HG02970 (cell line): ENCODE measurements around the gene KCNQ5.
"Not testable (repeated sequence)": the region's sequence is repeated elsewhere in the genome, so short reads cannot be mapped to it uniquely, and the experiment has no call there.

Experiments used
- ATAC-seq: cut with Tn5 transposase; IDR thresholded peaks from one replicate; pipeline ENCODE4 v1.9.1; 2021; ENCODE audit warnings: mild to moderate bottlenecking, moderate library complexity, moderate number of reproducible peaks; ENCODE audit not compliant: unreplicated experiment, low FRiP score

KCNQ5 gene

DNA sequence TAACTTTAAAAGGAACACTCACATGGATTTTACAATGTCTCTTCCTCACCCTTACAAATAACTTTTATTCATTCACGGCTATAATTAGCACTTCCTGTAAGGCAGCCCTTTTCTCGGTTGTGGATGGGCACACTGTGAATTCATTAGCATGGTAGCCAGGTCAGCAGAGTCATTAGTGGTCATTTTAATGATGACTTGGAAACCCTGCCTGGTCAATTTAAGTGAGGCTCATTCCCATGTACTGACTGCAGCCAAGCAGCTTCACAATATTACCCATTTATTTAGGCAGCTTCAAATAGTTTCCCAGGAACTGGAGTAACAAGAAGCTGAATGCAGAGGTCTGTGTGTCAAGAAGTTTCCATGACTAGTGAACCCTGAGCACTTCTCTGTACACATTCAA is 354.6 kb downstream of the KCNQ5 start:
- no peak for ATAC-seq

DNA sequence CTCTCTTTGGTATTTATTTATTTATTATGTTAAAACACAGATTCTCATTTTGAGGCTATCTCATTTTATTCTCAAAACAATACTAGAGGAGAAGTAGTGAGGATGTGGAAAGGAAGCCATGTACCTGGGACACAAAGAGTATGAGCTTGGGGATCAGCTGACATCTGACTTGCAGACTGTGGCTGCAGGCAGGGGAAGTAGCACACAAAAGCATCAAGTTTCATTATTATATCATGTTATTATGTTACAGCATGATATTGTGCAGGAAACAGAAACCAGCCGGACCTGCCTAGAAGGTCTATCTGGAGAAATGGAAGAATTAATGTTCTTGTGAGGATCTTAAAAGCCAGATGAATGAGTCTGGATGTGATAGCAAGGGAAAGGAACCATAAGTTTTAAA is 355.2 kb downstream of the KCNQ5 start:
- no peak for ATAC-seq

DNA sequence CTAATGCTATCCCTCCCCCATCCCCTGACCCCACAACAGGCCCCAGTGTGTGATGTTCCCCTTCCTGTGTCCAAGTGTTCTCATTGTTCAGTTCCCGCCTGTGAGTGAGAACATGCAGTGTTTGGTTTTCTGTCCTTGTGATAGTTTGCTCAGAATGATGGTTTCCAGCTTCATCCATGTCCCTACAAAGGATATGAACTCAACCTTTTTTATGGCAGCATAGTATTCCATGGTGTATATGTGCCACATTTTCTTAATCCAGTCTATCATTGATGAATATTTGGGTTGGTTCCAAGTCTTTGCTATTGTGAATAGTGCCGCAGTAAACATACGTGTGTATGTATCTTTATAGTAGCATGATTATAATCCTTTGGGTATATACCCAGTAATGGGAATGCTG is 356.9 kb downstream of the KCNQ5 start:
- ATAC-seq: not testable (repeated sequence)

DNA sequence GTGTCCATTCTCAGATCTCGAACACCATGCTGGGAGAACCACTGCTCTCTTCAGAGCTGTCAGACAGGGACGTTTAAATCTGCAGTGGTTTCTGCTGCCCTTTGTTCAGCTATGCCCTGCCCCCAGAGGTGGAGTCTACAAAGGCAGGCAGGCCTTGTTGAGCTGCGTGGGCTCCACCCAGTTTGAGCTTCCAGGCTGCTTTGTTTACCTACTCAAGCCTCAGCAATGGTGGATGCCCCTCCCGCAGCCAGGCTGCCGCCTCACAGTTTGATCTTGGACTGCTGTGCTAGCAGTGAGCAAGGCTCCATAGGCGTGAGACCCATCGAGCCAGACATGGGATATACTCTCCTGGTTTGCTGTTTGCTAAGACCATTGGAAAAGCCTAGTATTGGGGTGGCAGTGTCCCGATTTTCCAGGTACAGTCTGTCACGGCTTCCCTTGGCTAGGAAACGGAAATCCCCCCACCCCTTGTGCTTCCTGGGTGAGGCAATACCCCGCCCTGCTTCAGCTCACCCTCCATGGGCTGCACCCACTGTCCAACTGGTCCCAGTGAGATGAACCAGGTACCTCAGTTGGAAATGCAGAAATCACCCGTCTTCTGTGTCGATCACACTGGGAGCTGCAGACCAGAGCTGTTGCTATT is 362.4 kb downstream of the KCNQ5 start:
- not testable (repeated sequence) for ATAC-seq

DNA sequence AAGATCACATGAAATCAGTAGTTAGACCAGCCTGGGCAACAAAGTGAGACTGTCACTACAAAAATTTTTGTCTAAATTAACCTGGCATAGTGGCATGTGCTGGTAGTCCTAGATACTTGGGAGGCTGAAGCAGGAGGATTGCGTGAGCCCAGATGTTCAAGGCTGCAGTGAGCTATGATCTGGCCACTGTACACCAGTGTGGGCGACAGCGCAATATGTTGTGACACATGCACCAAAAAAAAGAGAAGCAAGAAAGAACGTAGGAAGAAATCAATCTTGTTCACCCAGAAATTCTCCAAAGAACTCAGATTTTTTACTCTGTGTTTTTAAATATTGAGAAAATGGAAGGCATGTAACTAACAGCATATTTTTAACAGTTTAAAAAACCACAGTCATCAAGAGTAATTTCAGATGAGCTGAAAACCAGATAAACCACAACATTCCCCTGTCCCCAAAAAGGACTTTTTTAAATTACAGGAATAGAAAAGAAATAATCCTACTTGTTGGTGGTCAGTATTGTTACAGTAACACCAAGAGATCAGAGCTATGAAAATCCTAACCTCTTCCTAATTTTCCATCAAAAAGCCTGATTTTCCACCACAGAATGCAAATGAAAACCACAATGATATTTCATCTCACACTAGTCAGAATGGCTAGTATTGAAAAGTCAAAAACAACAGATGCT is 363.3 kb downstream of the KCNQ5 start:
- ATAC-seq: no peak

DNA sequence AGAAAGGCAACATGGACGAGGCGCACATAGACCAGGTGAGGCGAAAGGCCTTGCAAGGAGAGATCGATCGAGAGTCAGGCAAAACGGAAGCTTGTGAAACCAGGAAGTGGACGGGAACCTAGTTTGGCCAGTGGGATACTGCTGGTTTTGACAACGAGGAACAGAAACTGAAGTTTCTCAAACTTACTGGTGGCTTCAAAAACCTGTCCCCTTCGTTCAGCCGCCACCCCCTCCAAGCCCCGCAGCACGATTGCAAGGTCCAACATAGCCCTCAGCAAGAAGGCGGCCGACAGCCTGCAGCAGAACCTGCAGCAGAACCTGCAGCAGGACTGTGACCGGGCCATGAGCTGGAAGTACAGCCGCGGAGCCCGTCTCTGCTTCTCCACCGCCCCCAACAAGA is 365.4 kb downstream of the KCNQ5 start:
- ATAC-seq: no peak

DNA sequence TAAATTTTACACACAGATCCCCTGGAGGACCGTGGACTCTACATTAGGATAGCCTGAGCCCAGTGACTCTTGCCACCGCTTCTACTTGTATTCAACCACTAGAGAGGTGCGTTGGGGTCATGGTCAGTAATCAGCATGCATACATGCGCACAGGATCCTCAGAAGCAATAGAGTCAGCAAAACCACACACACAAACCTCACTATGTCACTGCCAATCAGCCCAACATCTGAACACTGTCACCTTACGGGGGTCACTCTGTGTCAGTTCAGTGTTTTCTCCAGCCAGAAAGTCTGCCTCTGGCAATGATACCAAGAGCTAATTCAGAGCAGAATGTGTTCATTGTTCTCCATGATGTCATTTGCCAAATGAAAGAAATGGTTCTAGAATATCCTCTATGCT is 378.1 kb downstream of the KCNQ5 start:
- ATAC-seq: no peak

DNA sequence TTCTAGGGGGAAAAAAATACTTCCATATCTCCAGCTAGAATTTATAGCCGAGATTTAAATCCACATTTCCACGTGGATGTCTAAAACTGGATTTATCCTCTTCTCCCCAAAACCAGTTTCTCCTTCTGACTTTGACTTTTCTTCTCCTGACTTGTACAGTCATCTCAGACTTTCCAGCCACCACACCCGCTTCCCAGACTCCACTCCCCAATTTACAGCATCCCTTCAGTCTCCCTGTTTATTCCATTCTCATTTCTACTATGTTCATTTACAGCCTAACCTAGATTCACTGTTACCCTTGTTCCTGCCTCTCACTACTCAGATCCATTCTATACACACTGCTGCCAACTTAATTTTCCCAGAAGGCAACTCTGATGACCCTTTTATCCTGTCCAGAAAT is 378.6 kb downstream of the KCNQ5 start:
- no peak for ATAC-seq

DNA sequence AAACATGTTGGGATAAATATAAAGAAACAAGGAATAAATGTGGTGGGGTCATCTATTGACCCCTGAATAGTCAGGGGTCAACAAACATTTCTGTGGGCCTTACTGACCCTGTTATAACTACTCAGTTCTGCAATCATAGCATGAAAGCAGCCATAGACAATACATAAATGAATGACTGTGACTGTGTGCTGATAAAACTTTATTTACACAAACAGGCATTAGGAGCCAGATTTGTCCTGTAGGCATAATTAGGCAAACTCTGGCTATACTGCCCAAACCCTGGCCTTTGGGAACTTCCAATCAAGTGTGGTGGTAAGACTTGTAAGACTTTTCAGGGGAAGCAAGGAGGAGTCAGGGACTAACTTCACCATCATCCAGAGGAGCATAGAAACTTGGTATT is 380.7 kb downstream of the KCNQ5 start:
- ATAC-seq: no peak

DNA sequence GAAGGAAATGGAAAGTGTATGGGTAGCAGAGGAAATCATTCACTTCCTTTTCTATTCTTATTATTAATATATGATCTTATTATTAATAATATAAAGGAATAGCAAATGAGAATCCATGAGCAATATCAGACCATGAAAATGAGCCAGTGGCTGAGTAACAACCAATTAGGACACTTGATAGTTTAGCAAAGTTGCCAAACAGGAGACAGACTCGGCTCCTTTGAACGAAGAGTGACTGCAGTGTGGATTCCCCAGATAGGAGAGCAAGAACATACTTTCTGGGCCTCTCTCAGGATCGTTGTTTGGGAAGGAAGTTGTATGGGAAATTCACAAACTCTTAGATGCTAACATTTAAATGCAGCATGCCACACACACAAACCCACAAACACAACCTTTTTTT is 381.4 kb downstream of the KCNQ5 start:
- no peak for ATAC-seq

DNA sequence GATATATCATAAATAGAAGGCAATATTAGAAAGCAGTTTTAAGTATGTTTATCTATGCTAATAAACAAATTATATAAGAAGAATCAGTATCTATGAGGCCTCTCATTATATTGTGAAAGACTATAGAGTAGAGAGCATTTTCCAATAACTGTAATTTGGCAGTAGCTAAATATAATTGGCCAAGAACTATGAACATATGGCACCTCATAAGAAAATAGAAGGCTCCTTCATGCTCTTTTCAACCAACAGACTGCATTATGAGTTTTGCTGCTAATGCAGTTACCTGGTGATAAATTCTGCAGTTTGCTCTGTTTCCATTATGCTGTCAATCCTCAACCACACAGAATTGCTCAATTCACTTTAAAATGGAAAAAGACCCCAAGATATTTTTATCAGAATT is 382.4 kb downstream of the KCNQ5 start:
- no peak for ATAC-seq

DNA sequence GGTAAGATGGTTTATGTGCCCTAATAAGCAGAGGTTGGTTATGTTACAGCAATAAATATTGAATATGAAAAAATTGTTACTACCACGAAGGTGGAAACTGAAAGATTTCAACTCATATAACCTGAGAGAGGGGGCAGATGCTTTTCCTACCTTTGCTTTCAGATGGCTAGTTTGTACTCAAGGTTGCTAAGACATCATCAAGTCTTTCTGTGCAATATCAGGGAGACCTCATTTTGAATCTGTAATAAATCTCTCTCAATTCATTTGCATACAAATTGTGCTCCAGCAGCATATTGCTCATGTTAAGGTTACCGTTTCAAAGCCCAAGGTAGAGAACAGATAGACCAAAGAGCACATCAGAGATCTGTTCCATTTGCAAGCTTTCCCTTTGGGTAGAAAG is 383.0 kb downstream of the KCNQ5 start:
- no peak for ATAC-seq

DNA sequence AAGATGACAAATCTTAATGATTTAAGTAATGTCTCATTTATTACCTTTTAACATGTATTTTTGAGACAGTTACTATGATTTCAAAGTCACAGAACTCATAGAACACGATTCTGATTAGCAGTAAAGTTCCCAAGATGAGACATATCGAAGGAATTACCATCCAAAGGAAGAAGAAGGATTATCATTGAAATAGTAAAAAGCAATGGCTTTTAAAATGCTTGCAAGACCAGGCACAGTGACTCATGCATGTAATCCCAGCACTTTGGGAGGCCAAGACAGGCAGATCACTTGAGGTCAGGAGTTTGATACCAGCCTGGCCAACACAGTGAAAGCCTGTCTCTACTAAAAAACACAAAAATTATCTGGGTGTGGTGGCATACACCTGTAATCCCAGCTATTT is 384.3 kb downstream of the KCNQ5 start:
- no peak for ATAC-seq

DNA sequence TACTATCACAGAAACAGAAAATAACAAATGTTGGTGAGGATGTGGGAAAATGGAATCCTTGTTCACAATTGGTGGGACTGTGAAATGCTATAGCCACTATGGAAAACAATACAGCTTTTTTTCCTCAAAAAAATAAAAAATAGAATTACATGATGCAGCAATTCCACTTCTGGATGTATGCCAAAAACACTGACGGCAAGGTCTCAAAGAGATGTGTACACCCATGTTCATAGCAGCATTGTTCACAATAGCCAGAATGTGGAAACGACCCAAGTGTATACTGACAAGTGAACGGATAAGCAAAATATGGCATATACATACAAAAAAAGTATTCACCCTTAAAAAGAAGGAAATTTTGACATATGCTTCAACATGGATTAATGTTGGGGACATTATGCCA is 390.1 kb downstream of the KCNQ5 start:
- no peak for ATAC-seq

DNA sequence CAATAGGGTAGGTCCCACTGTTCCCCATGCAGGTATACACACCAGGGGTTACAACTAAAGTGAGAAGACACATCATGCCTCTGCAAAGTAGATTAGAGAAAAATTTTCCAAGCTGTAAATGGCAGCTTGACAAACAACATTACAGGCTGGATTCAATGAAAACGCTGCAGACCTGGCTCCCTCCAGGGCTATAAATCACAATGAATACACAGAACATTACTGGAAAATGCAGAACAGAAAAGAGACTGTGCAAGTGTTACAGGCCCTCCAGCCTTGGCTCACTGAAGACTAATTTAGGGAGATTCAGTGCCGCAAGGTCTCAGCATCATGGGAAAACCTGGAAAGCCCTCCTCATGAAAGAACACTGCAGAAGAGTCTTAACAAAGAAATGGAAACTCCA is 395.6 kb downstream of the KCNQ5 start:
- ATAC-seq: no peak

DNA sequence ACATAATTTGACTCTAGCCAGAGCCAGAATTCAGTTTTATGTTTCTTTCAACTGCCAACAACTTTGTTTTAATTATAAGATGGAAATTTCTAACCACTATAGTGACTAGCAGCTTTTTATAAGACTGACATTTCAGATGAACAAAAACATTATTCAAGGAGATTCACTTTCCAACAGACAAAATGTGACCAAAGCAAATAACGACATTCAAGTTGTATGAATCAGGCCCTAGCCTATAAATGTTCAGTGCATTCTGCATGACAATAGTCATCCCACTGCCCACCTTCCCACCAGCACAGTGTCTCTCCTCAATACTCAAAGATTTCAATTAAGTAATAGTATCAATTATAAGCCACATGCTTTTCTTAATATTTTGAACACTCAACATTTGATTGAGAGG is 402.7 kb downstream of the KCNQ5 start:
- no peak for ATAC-seq

DNA sequence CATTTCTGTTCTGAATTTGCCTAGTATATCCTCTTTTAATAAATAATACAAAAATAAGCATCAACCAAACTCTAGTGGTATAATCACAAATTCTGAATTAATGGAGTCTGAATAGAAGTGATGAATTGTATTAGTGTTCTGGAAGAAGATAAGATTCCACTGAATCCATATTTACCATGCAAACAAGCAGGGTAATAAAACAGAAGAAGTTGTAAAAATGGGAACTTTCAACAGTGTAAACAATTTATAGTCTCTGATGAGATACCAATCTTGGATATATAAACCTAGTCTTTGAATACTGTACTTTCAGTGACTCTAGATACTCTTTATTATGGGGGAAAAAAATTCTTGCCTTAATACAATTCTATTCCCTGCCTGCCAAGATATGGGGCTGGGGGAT is 405.8 kb downstream of the KCNQ5 start:
- ATAC-seq: no peak

DNA sequence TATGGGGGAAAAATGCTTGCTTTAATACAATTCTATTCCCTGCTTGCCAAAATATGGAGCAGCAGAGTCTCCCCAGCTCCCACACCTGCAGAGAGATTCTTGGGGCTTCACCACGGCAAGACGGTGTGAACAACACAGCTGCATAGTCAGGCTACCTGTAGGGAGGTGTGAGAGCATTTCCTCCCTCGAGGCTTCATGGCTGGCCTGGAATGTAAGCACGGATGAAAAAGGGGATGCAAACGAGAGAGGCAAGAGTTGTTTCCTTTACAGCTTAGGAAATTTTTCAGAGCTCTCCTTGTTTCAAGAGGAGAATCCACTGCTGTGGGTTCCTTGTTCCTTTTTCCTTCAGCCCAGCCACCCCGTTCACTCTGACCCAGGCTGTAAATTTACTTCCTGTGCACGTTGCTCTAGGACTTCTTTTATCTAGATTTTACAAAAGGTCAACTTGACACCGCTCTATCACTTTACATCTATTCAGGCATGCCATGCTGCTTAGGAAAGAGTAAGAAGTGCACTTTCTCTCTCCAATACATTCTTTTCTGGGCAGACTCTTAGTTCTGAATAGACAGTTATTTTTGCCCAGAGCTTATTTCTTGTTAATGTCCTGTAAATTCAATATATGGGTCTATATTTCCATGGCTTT is 406.4 kb downstream of the KCNQ5 start:
- no peak for ATAC-seq

DNA sequence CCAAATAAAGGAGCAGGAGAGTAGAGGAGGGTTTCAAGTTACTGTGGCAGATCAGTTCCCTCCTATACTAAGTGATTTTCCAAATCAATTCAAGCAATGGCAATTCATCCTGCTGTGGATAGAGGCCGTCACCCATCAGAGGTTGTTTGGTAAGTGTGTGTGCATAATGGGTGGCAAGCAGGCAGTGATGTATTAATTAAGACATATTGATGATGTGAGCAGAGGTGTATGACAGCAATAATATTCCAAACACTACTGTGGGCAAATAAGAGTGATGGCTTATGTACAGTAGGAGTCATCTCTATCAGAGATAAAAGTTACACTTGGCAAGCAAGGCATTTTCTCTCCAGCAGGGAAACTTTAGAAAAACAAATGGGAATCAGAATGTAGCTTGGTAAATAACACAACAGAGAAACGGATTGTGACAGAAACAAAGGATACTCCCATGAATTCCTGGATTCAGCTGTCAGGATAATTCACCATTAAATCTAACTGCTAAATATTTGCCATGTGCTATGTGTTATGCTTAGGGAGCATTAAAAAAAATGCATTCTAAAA is 407.1 kb downstream of the KCNQ5 start:
- no peak for ATAC-seq

DNA sequence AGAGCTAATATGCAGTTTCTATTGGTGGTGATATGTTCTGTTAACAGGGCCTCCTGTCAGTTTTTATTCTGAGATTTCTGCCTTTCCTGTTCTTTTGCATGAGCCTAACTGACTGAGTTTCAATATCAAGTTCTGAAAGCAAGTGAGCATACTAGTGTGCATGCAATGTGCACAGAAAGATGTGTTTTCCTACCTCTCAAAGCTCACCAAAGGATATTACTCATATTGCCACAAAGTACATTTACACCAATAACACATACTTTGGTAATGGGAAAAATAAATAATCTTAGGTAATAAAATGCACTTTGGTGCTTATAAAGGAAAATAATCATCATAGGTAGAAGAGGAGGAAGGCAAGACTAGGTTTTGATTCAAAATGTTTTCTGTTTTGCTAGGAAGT is 408.4 kb downstream of the KCNQ5 start:
- no peak for ATAC-seq
